ENCODE results near the gene ERICH6B. TPM values are rescaled to one million over a fixed set of nuclear protein-coding genes. Genes with fewer than 3 reads are reported as not detected.

Gene ERICH6B
- total RNA-seq, 4 donors from 2014 or later: not detected

DNA sequence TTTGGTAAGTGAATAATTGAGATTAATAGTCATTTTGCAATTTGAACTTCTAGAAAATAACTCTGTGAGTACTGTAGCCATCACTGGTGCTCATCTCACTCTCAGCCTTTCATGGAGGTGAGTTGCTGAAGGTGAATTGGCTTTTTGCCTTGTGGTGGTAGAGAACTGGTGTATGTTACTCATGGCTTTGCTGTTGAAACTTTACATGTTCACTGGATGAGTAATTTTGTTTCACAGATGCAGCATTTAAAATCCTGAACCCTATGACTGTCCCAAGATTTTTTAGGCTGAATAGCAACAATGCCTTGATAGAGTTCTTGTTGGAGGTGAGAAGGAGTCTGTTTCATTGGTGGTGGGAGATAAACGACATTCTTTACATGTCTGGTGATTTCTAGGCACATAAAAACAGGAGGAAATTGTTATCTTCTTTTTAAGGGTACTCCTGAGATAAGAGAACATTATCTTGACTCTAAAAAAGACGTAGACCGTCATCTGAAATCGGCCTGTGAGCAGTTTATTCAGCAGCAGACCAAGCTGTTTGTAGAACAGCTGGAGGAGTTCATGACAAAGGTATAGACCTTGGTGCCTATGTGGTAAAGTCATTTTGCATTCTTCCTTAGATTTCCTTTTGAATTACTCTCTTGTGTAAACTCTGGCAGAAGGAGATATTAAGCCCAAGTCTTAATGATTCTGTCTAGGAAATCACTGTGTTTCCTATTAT, 96.9 kb downstream of the ERICH6B start:
- Histone ChIP-seq H3K4me3 (no peak overlapping the region), H3K27me3 (no peaks in the 10 kb centered on the region), H3K27ac (replicated peaks in 1 of 4) (no peak overlapping the region), H3K4me1 (no peaks in the 10 kb centered on the region), H3K9me3 (no peaks in the 10 kb centered on the region), H3K36me3 (peaks cover 27 to 76% (median 71%) of the 10 kb centered on the region in 4 donors)
- WGBS: 85% methylated on average over 4 of the region's 4 CpGs
- intact Hi-C loops (cut with DNase I): loop anchor here (10.0 kb wide), 1 partner anchor 646 kb away; no protein-coding TSS in a partner anchor
- DNase-seq (ENCODE audit: extremely low spot score): no peak
- TF ChIP-seq EP300 (IDR thresholded peaks at IDR 0.05) (no peak), POLR2AphosphoS5 (IDR thresholded peaks at IDR 0.05) (no peak), POLR2A (IDR thresholded peaks at IDR 0.05; ENCODE audit: low read depth) (no peak)
- TF ChIP-seq, protein P1, sequence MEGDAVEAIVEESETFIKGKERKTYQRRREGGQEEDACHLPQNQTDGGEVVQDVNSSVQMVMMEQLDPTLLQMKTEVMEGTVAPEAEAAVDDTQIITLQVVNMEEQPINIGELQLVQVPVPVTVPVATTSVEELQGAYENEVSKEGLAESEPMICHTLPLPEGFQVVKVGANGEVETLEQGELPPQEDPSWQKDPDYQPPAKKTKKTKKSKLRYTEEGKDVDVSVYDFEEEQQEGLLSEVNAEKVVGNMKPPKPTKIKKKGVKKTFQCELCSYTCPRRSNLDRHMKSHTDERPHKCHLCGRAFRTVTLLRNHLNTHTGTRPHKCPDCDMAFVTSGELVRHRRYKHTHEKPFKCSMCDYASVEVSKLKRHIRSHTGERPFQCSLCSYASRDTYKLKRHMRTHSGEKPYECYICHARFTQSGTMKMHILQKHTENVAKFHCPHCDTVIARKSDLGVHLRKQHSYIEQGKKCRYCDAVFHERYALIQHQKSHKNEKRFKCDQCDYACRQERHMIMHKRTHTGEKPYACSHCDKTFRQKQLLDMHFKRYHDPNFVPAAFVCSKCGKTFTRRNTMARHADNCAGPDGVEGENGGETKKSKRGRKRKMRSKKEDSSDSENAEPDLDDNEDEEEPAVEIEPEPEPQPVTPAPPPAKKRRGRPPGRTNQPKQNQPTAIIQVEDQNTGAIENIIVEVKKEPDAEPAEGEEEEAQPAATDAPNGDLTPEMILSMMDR (IDR thresholded peaks at IDR 0.05): no peak

DNA sequence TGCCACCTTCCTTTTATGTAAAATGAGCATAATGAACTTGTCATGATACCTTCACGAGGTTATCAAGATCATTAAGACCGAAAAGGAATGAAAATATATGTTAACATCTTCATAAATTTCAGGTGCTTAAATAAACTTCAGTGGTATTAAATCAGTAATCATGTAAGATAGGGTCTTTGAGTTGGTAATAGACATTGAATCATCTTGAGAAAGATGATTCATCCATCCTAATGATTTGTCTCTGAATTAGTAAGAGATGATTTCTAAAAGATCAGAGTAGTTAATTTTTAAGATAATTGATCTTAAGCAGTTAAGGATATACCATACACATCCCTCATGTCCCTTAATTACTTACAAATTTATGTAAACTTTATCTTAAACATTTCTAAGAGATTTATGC, 98.8 kb downstream of the ERICH6B start:
- H3K27ac ChIP-seq (replicated peaks in 1 of 4): no peak overlapping the region
- no peak overlapping the region for H3K4me3 ChIP-seq
- no peaks in the 10 kb centered on the region for H3K27me3 ChIP-seq
- no peaks in the 10 kb centered on the region for H3K9me3 ChIP-seq
- peaks cover 37 to 89% (median 78%) of the 10 kb centered on the region in 4 donors for H3K36me3 ChIP-seq
- 77% methylated on average over 2 of the region's 2 CpGs for WGBS
- intact Hi-C loops (cut with DNase I): loop anchor here (10.0 kb wide), 1 partner anchor 648 kb away; no protein-coding TSS in a partner anchor
- TF ChIP-seq, protein P1 (IDR thresholded peaks at IDR 0.05): no peak
- TF ChIP-seq POLR2AphosphoS5 (IDR thresholded peaks at IDR 0.05): no peak
- TF ChIP-seq POLR2A (IDR thresholded peaks at IDR 0.05; ENCODE audit: low read depth): no peak
- no peak for TF ChIP-seq EP300 (IDR thresholded peaks at IDR 0.05)
- H3K4me1 ChIP-seq: peaks cover 0 to 5% (median 1%) of the 10 kb centered on the region in 4 donors
- DNase-seq (ENCODE audit: extremely low spot score): no peak

DNA sequence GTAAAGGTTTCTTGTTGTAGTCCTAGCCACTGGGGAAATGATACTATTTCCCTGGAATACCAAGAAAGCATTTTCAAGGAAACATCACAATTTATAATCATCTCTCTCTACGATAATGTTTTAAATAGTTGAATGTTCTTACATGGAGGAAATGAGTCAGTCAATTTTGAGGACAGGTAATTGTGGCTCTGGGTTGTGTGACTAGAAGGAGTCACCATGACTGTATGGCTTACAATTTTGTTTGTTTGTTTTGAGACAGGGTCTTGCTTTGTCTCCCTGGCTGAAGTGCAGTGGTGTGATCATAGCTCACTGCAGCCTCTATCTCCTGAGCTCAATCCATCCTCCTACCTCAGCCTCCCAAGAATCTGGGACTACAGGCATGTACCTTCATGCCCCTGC, 103.4 kb downstream of the ERICH6B start:
- no peak for DNase-seq (ENCODE audit: extremely low spot score)
- WGBS: 81% methylated on average over 1 of the region's 1 CpG
- H3K4me3 ChIP-seq: no peak overlapping the region
- intact Hi-C loops (cut with DNase I): loop anchor here (10.0 kb wide), 1 partner anchor 653 kb away; no protein-coding TSS in a partner anchor
- peak overlapping the region in 2 of 4 donors; percentile 8 to 17 for H3K27ac ChIP-seq (replicated peaks in 1 of 4)
- H3K27me3 ChIP-seq: no peaks in the 10 kb centered on the region
- peaks cover 0 to 10% (median 2%) of the 10 kb centered on the region in 4 donors for H3K4me1 ChIP-seq
- TF ChIP-seq POLR2A (IDR thresholded peaks at IDR 0.05; ENCODE audit: low read depth): no peak
- TF ChIP-seq, protein P1 (IDR thresholded peaks at IDR 0.05): no peak
- no peak for TF ChIP-seq EP300 (IDR thresholded peaks at IDR 0.05)
- no peak for TF ChIP-seq POLR2AphosphoS5 (IDR thresholded peaks at IDR 0.05)
- peaks cover 43 to 87% (median 72%) of the 10 kb centered on the region in 4 donors for H3K36me3 ChIP-seq
- H3K9me3 ChIP-seq: no peaks in the 10 kb centered on the region

DNA sequence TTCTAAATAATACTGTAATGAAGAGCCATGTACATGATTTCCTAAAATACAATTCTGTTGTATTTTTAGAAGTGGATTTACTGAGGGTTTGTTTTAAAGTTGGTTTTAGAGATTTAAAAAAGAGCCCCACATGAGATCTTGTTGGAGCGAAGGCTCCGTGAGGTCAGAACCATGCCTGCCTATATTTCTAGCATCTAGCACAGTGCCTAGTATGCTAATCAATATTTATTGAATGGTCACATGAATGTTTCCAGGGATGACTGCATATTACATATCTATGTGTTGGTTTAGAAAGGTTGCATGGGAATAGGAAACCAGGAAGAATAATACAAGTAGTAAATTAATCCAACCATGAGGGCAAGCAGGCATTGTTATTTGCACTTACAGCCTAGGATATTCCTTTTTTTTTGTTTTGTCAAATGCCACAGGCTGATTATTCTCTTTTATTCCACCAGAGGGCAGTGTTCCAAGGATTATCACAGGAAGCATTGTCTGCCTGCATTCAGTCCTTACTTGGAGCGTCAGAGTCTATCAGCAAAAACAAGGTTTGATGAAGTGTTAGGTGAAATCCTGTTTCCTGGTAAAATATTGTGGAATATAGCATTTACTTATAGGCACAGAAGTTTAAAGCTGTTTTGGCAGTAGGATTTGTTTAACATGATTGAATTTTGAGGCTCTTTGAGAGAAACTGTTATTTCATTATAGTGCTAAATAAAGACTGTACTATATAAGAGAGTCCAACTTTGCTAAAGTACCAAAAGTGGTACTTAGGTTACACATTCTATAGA, 104.0 kb downstream of the ERICH6B start:
- H3K36me3 ChIP-seq: peaks cover 43 to 87% (median 71%) of the 10 kb centered on the region in 4 donors
- no peak for DNase-seq (ENCODE audit: extremely low spot score)
- H3K27ac ChIP-seq (replicated peaks in 1 of 4): peak overlapping the region in 2 of 4 donors; percentile 8 to 17
- no peaks in the 10 kb centered on the region for H3K9me3 ChIP-seq
- TF ChIP-seq POLR2AphosphoS5 (IDR thresholded peaks at IDR 0.05) (no peak), EP300 (IDR thresholded peaks at IDR 0.05) (no peak), POLR2A (IDR thresholded peaks at IDR 0.05; ENCODE audit: low read depth) (no peak)
- TF ChIP-seq, protein P1 (IDR thresholded peaks at IDR 0.05): peak; percentile 81 to 96 (median 86)
- peaks cover 0 to 10% (median 2%) of the 10 kb centered on the region in 4 donors for H3K4me1 ChIP-seq
- intact Hi-C loops (cut with DNase I): loop anchor here (10.0 kb wide), 1 partner anchor 653 kb away; no protein-coding TSS in a partner anchor
- WGBS: 68% methylated on average over 3 of the region's 3 CpGs
- no peaks in the 10 kb centered on the region for H3K27me3 ChIP-seq
- H3K4me3 ChIP-seq: no peak overlapping the region

All from esophagus muscularis mucosa (tissue), 4 donors.